HG03039 (cell line): Measurements from ENCODE around the gene EFR3B.
"Not testable (repeated sequence)": the region's sequence is repeated elsewhere in the genome, so short reads cannot be mapped to it uniquely, and the experiment has no call there.

Experiments used
- ATAC-seq: cut with Tn5 transposase; IDR thresholded peaks from one replicate; pipeline ENCODE4 v1.9.1; 2021; ENCODE audit warnings: mild to moderate bottlenecking, moderate library complexity; ENCODE audit not compliant: unreplicated experiment

Gene EFR3B

DNA sequence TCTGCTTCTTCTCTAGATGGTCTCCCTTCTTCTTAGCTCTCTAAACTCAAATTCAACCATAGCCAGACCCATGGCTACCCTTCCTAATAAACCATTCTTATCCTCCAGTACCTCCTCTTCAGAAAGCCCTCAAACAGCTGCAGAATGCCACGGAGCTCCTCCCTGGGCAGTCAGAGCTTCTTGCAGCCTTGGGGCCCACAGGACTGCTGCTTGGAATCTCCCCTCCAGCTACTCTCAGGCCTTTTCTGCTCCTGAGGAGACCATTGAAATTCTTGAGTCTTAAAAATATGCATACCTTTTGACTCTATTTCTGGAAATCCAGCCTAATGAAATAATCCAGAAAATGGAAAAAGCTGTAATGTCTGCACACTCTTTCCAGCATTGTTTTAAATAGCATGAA, 30.7 kb downstream of the EFR3B start:
- no peak for ATAC-seq

DNA sequence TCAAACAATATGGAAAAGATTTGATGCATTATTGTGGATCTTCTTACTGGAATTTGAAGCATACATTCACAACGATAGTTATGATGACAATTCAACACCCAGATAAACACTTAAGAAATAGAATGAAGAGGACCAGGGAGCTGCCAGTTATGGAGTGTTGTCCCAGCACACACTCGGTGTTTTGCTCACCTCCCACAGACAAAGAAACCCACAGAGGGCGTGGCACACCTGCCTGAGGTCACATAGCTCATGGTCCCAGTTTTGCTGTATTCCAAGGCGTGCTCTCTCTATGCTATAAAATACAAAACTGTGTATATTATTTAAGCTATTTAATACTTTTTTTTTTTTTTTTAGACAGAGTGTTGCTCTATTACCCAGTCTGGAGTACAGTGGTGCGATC, 31.1 kb downstream of the EFR3B start:
- ATAC-seq = no peak

DNA sequence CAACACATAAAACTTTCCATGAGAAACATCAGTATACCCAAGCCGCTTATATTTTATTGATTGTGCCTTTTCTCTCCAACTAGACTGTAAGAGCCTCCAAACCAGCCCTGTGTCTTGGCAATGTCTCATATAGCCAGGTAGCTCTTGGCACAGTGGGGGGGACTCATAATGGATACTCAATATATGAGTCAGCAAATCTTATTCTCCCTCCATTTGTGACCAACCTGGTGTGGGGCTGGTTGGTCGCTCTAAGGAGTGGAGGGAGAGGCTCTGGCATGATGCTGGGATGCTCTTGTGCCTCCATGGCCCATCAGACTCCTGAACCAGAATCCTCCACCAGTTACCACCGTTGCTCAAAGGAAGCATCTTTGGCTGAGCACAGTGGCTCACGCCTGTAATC, 32.0 kb downstream of the EFR3B start:
- no peak for ATAC-seq

DNA sequence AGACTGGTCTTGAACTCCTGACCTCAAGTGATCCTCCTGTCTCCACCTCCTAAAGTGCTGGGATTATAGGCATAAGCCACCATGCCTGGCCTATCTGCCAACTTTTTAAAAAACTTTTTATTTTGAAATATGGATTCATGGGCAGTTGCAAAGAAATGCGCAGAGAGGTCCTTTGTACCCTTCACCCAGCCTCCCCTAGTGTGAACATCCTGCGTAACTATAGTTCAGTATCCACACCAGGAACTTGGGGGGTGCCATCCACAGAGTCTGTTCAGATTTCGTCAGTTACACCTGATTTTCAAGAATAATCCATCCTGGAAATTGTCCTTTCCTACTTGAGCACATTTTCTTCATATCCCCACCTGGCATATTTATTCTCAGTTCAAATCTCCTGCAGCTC, 33.0 kb downstream of the EFR3B start:
- no peak for ATAC-seq

DNA sequence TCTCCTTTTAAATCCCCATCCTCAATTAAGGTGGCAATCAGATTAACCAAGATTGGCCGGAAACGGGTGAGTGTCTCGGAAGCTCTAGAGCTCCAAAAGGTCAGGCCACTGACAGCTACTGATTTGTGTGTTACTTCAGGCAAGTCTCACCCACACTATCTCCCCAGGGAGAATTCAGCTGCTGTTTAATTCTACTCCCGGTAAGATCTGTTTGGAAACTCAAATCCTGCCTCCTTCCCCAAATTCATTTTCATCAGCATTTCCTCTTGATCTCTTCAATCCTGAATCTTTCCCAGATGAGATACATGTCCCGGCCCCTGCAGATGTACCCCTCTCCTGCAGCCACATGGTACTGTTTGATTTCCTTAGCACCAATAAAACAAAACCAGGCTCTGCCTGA, 34.9 kb downstream of the EFR3B start:
- no peak for ATAC-seq

DNA sequence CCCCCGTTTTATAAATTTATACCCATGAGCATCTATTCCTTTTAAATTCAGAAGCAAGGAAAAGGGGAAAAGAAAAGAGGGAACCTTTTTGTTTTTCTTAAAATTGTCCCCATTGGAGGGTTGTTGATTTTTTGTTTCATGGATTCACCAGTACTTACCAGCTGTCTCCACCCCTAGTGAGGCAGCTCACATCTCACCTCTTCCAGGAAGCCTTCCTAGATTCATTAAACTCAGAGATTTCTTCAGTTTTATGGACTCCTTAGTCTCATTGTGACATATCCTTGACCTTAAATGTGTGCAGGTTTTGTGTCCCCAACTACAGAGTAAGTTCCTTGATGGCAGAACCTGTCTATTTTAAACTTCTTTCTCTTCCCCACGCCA, 35.9 kb downstream of the EFR3B start:
- no peak for ATAC-seq

DNA sequence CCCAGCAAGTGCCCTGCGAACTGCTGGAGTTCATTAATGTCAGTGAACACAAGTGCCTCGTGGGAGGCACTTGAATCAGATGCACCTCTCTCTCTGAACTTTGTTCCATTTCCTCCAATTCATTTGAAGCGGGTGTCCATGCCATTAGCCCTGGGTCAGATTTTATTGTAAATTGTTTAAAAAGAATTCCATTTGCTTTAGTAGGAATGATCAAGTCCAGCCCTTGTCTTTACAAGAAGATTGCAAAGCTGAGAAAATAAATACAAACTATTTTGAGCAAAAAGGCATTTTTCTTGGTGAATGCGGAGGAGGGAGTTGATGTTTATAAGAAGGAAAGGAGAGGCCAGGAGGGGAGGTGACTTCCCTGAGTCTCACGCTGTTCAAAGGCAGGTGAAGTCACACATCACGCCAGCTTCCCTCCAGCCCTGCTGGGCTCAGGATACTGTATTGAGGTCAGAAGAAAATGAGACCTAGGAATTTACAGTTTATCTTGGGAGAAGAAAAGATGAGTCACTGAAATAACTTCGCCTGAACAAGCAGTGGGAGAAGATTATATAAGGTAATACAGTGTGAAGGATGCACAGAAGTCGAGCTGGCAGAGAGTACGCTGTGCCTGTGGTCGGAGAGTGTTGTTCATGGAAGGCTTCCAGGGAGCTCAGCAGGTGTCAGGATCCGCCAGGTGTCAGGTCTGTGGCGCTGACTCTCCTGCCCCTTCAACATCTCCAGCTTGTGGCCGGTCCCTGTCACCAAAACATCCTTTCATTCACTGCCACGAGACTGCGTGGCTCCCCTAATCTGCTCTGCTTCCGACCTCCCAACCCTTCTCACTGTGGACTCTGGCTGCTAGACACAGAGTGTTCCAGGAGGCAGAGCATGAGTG, 36.5 kb downstream of the EFR3B start:
- no peak for ATAC-seq

DNA sequence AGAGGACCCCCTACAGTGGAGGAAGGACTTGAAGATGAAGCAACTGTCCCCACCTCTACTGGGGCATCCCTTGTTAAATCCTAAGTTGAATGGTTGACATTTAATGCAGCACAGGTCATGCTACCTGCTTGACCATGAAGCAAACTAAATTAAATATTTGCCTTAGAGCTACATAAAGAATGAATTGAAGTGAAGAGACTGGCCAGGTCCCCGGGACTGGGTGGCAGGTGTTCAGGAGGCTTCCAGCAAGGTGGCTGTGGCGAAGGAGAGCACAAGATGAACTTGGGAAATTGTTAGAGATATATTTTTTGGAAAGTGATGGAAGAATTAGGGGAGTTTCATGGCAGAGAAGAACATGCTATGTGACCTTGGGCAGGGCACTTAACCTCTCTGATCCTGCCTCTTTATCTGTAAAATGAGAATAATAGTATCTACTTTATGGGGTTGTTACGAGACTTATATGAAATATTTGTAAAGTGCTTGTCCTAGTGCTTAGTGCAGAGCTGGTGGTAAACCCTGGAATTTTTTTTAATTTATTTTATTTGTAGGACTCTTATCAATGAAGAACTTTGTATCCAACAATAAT, 37.3 kb downstream of the EFR3B start:
- ATAC-seq = no peak

DNA sequence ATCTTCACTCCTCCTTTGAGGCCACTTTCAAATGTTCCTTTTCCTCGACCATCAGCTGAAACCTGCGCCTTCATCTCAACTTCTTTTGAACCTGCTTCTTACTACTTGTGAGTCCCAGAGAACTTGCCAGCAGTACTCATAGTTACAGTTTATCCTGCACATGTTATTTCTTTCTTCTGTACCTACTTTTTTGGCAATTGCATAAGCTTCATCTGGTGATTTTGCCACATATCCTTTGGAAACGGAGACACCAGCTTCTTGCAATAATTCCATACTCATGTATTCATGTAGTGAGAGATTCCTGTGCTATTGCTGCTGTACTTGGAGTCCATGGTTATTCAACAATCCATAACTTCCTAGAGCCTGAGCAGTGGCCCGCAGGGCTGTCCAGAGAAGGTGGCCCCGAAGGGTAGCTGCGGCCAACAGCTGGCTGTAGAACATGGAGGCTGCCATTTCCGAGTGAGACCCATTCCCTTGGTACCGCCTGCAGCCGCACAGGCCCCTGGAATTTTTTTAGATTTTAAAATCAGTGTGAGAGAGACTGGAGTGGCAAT, 39.4 kb downstream of the EFR3B start:
- no peak for ATAC-seq

DNA sequence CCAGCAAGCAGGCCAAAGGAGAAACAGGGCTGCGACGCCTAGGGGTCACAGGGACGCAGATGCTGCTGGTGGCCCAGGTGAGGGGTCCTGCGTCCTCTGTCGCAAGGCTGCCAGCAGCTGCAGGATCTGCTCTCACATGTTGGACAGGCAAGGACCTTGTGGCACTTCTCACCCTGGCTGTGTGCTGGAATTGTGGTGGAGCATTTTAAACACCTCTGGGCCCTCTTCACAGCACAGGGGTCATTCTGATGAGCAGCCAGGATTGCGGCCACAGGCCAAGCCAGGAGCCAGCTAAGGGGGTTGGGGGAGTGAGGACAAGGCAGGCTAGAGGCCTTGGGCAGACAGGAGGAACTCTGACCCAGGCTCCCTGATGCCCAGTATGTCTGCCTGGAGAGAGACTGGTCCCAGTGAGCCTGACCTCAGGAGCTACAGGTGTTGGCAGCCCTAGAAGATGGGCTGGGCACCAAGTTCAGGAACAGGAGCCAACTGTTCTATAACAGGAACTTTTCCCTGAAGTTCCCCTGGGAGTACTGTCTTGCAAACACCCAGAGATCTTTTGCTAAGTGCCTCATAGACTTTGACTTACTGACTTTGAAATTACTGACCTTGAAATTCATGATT, 40.2 kb downstream of the EFR3B start:
- ATAC-seq = no peak

DNA sequence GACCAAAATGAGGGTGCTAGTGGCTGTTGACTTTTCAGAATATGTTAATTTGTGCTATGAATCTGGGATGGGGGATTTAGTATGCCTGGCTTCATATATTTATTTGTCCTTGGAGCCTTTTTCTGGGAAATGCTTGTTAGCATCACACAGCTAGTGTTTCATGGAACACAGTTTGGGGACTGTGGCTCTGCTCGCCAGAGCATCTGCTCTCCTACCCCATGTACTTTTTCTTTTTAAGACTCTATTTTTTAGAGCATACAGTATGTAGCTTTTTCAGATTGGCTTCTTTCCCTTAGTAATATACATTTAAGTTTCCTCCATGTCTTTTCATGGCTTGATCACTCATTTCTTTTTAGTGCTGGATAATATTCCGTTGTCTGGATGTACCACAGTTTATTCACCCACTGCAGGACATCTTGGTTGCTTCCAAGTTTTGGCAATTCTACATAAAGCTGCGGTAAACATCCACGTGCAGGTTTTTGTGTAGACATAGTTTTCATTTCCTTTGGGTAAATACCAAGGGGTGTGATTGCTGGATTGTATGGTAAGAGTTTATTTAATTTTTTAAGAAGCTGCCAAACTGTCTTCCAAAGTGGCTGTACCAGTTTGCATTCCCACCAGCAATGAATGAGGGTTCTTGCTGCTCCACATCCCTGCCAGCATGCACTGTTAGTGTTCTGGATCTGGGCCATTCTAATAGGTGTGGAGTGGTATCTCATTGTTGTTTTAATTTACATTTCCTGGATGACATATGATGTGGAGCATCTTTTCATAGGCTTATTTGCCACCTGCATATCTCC, 44.1 kb downstream of the EFR3B start:
- ATAC-seq = no peak

DNA sequence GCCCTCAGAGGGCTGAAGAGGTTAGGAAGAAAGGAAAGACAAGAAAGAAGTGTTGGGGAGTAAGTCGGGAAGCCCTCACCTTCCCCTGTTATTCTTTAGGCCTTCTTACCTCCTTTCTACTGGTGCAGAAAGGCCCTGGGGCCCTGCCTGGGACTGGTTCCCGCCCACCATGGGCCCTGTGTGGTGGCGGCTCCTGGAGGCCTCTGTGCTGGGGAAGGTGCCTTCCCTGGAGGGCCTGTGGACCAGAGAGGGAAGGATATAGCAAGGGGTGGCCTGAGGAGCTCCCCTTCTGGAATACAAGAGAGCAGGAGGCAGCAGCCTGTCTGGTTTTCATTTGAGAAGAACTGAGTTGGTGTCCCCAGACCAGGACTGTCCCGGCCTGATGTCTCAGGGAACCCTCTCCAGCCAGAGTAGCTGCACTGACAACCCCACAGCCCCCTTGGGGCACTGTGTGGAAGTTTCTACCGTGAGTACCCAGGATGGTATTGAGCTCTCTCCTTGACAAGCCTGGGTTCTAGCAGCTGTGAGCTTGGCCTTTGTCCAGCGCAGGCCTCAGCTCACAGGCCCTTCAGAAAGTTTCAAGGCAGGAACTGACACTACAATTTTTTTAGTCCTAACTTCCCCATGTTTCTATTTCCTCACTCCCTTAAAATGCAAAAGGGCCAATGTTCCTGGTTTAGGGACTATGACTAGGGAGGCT, 47.1 kb downstream of the EFR3B start:
- no peak for ATAC-seq

DNA sequence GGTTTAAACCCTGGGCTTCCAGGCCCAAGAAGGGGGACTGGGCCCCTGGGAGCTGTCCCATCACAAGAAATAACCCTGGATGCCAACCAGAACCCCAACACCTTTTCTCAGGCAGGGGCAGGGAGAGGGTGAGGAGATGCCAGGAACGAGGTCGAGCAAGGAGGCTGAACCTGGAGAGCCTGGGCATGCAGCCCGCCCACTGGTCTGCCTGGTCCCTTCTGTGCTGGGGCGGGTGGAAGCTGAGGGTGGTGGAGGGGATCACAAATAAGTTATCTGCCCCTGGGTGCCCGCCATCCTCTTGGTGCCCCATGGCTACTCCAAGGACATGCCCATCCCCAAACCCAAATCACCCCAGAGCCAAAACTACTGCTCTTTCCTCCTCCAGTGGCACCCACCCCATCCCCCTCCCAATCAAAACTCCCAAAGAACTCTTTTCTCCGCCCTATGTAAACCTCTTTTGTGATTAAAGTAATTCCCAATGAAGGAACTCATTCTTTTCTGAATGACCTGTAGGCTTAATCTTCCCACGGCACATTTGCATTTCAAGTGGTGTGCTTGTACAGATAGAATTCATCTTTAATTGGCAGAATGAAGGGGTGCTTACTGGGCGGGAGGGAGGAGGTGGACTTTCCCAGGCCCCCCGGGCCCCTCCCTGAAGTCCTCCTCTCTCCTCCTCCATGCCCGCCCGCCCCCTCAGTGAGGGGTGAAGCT, 47.9 kb downstream of the EFR3B start:
- no peak for ATAC-seq

DNA sequence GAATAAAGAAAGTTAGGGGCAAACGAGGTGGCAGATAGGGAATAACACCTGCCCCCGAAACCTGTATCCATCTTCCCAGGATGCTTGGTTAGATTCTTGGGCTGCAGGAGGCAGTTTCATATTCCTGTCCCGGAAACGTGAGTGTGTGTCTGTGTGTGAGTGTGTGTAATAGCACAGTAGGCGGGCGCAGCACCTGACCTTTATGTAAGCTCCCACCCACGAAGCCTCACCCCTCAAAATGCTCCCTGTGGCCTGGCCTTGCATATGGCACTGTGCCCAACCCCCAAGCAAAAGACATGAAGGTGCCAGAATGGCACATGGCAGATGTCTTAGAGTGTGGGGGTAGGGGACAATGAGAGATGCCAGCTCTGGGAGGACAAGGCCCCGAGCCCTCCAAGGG, 48.9 kb downstream of the EFR3B start:
- no peak for ATAC-seq

DNA sequence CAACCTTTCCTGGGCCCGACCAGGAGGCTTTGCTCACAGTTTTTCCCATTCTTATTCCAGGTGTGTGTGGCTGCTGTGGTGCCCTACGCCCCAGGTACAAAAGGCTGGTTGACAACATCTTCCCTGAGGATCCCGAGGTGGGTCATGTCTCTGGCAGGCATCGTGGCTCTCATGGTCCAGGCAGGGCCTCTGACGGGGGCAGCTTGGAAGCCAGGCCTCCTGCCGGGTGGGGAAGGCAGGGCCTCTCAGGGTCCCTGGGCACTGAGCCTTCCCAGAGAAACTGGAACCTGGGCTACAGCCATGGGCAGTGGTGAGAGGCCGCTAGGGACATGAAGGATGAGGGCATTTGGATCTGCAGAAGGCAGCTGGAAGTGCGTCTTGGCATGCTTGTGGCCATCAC, 49.4 kb downstream of the EFR3B start:
- ATAC-seq = no peak

DNA sequence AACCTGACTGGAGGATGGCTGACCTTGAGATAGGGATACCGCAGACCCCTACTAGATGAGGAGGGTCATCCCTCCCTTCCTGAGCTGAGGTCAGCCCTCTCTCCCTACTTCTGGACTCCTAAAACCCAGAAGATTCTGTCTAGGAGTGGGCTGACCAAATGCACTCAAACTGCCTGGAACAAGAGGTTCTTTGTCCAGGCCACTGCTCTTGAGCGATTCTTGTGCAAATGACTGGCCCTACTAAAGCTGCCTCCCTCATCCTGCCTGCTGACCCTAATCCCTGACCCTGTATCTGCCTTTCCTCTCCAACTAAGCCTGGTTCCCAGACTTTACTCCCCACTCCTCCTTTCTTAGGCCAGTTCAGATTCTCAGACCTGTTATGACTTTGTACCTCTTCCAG, 56.2 kb downstream of the EFR3B start:
- ATAC-seq = no peak

DNA sequence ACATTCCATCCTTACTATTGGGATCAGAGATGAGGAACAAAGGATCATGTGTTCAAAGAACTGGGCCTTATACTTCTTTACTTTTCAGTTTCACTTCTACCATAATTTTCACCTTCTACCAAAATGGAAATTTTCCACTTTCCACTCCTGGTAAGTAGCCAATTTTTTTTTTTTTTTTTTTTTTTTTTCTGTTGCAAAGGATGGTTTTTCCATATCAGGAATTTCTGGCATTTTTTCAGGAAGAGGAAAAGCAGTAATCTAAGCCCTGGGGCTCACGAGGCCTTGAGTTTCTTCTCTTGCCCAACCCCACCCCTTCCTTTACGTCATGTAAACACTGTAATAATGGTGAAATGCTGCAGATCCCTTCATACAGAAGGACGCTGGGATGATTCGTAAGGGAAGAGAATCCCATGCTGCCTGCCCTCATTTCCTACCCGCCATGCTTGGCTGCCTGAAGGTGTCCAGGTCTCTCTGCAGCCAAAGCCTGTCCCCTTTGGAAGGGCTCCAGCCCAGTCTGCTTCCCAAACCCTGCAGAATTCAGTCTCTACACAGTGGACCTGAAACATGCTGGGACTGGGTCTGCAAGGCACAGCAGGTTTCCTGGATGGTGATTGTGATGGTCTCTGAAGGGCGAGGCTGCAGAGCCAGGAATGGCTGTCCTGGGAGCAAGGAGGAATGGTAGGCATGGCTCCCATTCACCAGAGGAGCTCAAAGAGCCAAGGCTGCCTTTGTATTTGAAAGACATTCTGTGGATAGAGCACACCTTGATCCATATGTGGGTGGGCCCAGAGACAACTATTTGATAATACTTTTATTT, 57.0 kb downstream of the EFR3B start:
- ATAC-seq = no peak

DNA sequence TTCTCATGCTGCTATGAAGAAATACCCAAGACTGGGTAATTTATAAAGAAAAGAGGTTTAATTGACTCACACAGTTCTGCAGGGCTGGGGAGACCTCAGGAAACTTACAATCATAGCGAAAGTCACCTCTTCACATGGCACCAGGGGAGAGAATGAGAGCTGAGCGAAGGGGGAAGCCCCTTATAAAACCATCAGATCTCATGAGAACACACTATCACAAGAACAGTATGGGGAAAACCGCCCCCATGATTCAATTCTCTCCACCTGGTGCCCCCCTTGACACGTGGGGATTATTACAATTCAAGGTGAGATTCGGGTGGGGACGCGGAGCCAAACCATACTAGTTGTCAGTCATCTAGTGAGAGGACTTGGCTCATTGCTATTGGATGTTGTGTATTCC, 60.5 kb downstream of the EFR3B start:
- not testable (repeated sequence) for ATAC-seq

DNA sequence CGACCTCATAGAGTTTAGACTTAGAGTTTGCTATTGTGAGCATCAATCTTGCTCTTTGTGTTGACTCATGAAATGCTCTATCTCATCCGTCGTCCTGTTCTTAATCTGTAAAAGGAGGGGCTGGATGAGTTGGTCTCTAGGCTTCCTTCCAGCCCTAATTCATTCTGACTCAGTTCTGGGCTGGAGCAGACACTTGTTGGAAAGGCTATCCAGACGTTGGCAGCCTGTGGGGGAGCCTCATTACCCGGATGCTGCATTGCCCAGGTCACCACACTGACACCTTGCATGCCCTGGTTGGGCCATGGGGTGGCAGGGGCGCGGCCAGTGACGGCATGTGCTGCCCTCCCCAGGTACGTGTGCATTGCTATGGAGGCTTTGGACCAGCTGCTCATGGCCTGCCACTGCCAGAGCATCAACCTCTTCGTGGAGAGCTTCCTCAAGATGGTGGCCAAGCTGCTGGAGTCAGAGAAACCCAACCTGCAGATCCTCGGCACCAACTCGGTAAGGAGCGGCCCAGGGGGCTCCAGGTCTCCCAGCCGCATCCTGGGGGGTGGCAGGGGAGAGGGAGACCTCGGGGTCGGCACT, 61.5 kb downstream of the EFR3B start:
- no peak for ATAC-seq
